ENCODE results near the gene ADRB1.

Gene ADRB1

DNA sequence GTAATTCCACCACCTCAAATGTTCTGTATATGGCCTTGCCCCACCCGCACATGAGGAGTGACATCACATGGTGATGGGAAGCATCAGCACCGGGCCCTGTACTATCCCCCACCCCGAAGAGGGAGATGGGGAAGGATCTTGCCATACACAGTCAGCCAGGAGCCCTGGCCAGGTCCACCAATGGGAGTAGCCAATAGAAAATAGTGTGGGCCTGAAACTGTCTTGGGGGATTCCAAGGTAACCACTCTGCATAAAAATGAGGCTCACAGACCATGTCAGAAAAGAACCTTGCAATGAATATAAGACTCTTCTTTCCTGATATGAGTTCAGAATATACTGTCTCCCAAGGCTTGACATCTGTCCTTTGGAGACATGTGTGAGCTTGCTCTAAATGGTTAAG lies 51.1 kb downstream of the ADRB1 start:
- DNase-seq (ENCODE audit: low spot score), result no peak

DNA sequence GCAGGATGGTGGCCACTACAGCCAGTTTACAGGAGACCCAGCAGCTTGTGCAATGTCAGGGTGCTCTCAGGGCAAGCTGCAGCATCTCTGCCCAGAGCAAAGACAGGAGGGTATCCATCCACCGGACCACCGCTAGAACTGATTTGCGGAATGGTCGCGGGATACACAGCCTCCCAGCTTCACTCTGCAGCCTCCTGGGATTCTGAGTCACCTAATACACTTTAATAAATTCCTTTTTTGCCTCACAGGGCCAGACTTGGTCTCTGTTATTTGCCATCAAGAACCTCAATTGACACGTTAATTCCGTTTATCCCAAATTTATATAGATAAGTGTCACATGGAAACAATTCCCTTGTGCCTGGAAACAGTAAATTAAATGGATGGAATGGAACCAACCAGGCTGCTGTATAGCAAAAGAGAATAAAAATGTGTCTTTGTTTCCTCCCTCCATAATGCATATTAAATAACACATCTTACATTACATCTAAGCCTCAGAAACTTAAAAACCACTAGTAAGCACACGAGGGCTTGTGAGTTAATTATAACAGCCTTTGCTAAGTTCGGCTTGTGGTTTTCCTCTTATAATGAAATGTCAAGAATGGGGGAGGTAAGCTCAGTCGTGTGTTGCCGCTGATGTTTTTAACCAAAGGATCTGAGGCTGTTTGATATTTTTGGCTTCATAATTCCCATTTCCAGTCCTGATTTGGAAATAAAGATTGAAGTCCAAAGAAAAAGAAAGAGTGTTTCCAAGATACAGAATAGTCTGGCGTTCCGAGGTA lies 52.1 kb downstream of the ADRB1 start:
- no peak for DNase-seq (ENCODE audit: low spot score)

All from activated CD4-positive, alpha-beta T cell treated with anti-CD3 and anti-CD28 coated beads, Interleukin-2, Interleukin-4, amounts not matched to agents 100 ng/mL and 50 ng/mL, durations not matched to agents 16 hours and 8 hours (primary cell).